Loucy (cell line): Measurements from ENCODE around the gene STK32C.

Experiments
- H2AFZ ChIP-seq: fragments of 200-600 bp; sonication (generic); 2 replicates; pipeline ENCODE4 v1.6.0; 2016; ENCODE audit warnings: antibody characterized with exemption, mild to moderate bottlenecking, low read length, moderate library complexity
- H3F3A ChIP-seq: fragments of 200-600 bp; 2 replicates; pipeline ENCODE4 v1.6.0; 2016; ENCODE audit warnings: antibody characterized with exemption, low read depth, mild to moderate bottlenecking
- H3K27me3 ChIP-seq: fragments of 200-600 bp; sonication (generic); 2 replicates; pipeline ENCODE4 v1.6.1; 2014; ENCODE audit warnings: low read length, mild to moderate bottlenecking; ENCODE audit not compliant: insufficient read depth, poor library complexity, severe bottlenecking
- H3K36me3 ChIP-seq: fragments of 200-600 bp; sonication (generic); 2 replicates; pipeline ENCODE4 v1.6.1; 2016; ENCODE audit warnings: low read length; ENCODE audit not compliant: insufficient read depth
- H3K4me1 ChIP-seq: fragments of 200-600 bp; sonication (generic); 2 replicates; pipeline ENCODE4 v1.5.1; 2014; ENCODE audit warnings: low read length, mild to moderate bottlenecking; ENCODE audit not compliant: insufficient read depth, poor library complexity, severe bottlenecking
- H3K4me2 ChIP-seq: fragments of 200-600 bp; sonication (generic); 2 replicates; pipeline ENCODE4 v1.6.0; 2014; ENCODE audit warnings: antibody characterized with exemption, low read length, low read depth, mild to moderate bottlenecking; ENCODE audit not compliant: poor library complexity, severe bottlenecking
- H3K4me3 ChIP-seq: fragments of 200-600 bp; sonication (generic); 2 replicates; pipeline ENCODE4 v1.5.1; 2014; ENCODE audit warnings: low read length, mild to moderate bottlenecking, mixed read lengths; ENCODE audit not compliant: poor library complexity, severe bottlenecking
- H3K79me2 ChIP-seq: fragments of 200-600 bp; sonication (generic); 2 replicates; pipeline ENCODE4 v1.6.1; 2014; ENCODE audit warnings: low read length; ENCODE audit not compliant: insufficient read depth
- H3K9ac ChIP-seq: fragments of 200-600 bp; sonication (generic); 2 replicates; pipeline ENCODE4 v1.6.0; 2014; ENCODE audit warnings: mild to moderate bottlenecking, low read depth, low read length, moderate library complexity; ENCODE audit not compliant: poor library complexity, severe bottlenecking
- H3K9me2 ChIP-seq: fragments of 200-600 bp; sonication (generic); replicated peaks from 2 replicates; pipeline ENCODE4 v1.6.1; 2016; ENCODE audit warnings: low read depth, low read length, mixed read lengths
- H3K9me3 ChIP-seq: fragments of 200-600 bp; sonication (generic); 2 replicates; pipeline ENCODE4 v1.6.1; 2014; ENCODE audit warnings: mild to moderate bottlenecking, antibody characterized with exemption, low read length, low read depth; ENCODE audit not compliant: insufficient read depth
- H4K20me1 ChIP-seq: fragments of 200-600 bp; sonication (generic); 2 replicates; pipeline ENCODE4 v1.6.0; 2014; ENCODE audit warnings: antibody characterized with exemption, low read length, mild to moderate bottlenecking; ENCODE audit not compliant: insufficient read depth, poor library complexity, severe bottlenecking
- EZH2phosphoT487 ChIP-seq: fragments of 200-600 bp; IDR thresholded peaks from 2 replicates; pipeline ENCODE4 v1.6.1; 2018; ENCODE audit warnings: antibody characterized with exemption, mild to moderate bottlenecking, moderate library complexity, borderline replicate concordance
- TF ChIP-seq, protein P1 (sequence below): fragments of 200-600 bp; sonication (generic); conservative IDR thresholded peaks from 2 replicates; pipeline ENCODE4 v1.5.1; 2014; ENCODE audit warnings: mild to moderate bottlenecking, antibody characterized with exemption, low read length

STK32C gene

DNA sequence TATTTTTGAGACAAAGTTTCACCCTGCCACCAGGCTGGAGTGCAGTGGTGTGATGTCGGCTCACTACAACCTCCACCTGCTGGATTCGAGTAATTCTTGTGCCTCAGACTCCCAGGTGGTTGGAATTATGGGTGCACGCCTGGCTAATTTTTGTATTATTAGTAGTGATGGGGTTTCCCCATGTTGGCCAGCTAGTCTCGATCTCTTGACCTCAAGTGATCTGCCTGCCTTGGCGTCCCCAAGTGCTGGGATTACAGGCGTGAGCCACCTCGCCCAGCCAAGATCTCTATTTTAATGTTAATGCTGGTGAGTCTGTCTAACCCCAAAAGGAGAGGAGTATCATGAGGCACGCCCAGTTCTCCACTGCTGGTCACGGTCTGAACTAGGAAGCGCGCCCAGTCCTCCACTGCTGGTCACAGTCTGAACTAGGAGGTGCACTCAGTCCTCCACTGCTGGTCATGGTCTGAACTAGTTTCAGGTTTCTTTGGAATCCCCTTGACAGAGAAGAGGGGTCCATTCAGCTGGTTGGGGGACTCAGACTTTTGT lies 18.7 kb upstream of the STK32C start:
- TF ChIP-seq, protein P1, sequence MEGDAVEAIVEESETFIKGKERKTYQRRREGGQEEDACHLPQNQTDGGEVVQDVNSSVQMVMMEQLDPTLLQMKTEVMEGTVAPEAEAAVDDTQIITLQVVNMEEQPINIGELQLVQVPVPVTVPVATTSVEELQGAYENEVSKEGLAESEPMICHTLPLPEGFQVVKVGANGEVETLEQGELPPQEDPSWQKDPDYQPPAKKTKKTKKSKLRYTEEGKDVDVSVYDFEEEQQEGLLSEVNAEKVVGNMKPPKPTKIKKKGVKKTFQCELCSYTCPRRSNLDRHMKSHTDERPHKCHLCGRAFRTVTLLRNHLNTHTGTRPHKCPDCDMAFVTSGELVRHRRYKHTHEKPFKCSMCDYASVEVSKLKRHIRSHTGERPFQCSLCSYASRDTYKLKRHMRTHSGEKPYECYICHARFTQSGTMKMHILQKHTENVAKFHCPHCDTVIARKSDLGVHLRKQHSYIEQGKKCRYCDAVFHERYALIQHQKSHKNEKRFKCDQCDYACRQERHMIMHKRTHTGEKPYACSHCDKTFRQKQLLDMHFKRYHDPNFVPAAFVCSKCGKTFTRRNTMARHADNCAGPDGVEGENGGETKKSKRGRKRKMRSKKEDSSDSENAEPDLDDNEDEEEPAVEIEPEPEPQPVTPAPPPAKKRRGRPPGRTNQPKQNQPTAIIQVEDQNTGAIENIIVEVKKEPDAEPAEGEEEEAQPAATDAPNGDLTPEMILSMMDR: no peak
- no peak for TF ChIP-seq EZH2phosphoT487
- Histone ChIP-seq H3K27me3 (peaks cover 4% of the 10 kb centered on the region), H3K79me2 (peaks cover 57% of the 10 kb centered on the region), H3K4me2 (peak overlapping the region; percentile 92), H2AFZ (no peak overlapping the region), H3K36me3 (no peaks in the 10 kb centered on the region), H3K9me2 (no peaks in the 10 kb centered on the region), H3K9me3 (no peaks in the 10 kb centered on the region), H3K4me1 (peaks cover 25% of the 10 kb centered on the region), H3K4me3 (no peak overlapping the region), H3K9ac (no peak overlapping the region), H4K20me1 (peaks cover 33% of the 10 kb centered on the region), H3F3A (no peaks in the 10 kb centered on the region)

DNA sequence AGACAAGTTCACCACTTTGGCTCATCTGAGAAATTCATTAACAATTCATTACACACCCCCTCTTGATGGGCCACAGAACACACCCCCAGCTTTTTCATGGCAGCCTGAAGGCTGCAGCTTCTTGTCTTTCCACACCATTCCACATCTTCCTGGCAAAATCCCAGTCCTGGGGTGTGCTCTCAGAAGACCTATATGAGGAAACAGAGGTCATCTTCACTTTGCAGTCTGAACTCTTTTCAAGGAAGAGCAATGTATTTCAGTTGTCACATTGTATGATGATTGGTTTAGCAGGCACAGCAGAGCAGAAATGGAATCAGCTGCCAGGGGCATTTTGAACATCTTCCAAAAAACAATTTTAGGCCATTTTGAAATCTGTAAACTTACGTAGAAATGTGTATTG lies 16.4 kb upstream of the STK32C start:
- no peak overlapping the region for H3K4me2 ChIP-seq
- no peaks in the 10 kb centered on the region for H3F3A ChIP-seq
- no peaks in the 10 kb centered on the region for H3K9me3 ChIP-seq
- H3K79me2 ChIP-seq: peaks cover 34% of the 10 kb centered on the region
- no peak overlapping the region for H3K9ac ChIP-seq
- no peak overlapping the region for H3K4me3 ChIP-seq
- TF ChIP-seq, protein P1: no peak
- TF ChIP-seq EZH2phosphoT487: no peak
- H2AFZ ChIP-seq: no peak overlapping the region
- H4K20me1 ChIP-seq: peaks cover 17% of the 10 kb centered on the region
- H3K36me3 ChIP-seq: no peaks in the 10 kb centered on the region
- no peaks in the 10 kb centered on the region for H3K9me2 ChIP-seq
- no peaks in the 10 kb centered on the region for H3K27me3 ChIP-seq
- peaks cover 20% of the 10 kb centered on the region for H3K4me1 ChIP-seq

DNA sequence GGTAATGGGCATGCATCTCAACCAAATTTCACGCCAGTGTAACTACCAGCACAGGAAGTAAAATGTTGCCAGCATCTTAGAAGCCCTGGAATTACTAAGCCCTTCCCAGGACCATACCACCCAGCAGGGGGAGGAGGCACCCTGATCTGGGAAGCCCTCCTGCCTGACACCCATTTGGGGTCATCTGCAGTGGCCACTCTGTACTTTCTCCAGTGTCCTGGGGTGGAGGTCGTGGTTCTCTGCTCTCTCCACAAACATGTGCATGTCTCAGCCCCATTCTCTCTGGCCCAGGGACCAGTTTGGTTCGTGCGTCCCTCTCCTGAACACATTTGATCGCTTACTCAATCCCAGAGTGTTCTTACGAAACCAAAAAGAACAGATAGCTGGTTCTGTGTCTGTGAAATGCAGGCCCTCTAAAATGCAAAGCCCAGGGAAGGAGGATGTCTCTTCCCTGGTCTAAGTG lies 14.9 kb upstream of the STK32C start:
- Histone ChIP-seq H3K27me3 (no peaks in the 10 kb centered on the region), H3K4me2 (no peak overlapping the region), H4K20me1 (peaks cover 1% of the 10 kb centered on the region), H2AFZ (no peak overlapping the region), H3K9me3 (no peaks in the 10 kb centered on the region), H3K4me1 (peaks cover 6% of the 10 kb centered on the region), H3K4me3 (no peak overlapping the region), H3K36me3 (no peaks in the 10 kb centered on the region), H3K9ac (no peak overlapping the region), H3K9me2 (no peaks in the 10 kb centered on the region), H3F3A (no peaks in the 10 kb centered on the region), H3K79me2 (peaks cover 19% of the 10 kb centered on the region)
- TF ChIP-seq EZH2phosphoT487: no peak
- TF ChIP-seq, protein P1: no peak
